Measurements from ENCODE around the gene PTPRD. TPM values are rescaled to one million over a fixed set of nuclear protein-coding genes. Genes with fewer than 3 reads are reported as not detected.

The PTPRD gene
- polyA plus RNA-seq, 1 experiment, result 0.39 TPM

DNA sequence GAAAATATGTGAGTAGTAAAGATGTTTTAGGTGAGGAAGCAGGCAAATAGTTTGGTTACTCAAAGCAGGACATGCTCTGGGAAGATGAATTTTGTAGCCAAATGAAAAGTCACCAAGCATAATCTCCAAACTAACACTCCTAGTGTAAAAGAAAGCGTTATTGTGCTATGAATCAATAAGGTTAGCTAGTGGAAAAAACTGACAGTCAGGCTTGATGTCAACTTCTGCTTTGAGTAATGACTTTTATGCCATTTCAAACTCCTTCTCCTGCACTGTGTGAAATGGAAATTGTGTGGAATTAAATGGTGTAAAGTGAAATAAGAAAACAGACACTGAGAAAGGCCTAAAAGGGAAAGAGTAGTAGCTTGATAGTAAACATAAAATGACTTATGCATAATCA lies 2176.0 kb downstream of the PTPRD start:
- no peak for DNase-seq (ENCODE audit: low read depth)
- ChIA-PET CTCF (no interaction called here), POLR2A (no interaction called here)
- TF ChIP-seq, protein P1, sequence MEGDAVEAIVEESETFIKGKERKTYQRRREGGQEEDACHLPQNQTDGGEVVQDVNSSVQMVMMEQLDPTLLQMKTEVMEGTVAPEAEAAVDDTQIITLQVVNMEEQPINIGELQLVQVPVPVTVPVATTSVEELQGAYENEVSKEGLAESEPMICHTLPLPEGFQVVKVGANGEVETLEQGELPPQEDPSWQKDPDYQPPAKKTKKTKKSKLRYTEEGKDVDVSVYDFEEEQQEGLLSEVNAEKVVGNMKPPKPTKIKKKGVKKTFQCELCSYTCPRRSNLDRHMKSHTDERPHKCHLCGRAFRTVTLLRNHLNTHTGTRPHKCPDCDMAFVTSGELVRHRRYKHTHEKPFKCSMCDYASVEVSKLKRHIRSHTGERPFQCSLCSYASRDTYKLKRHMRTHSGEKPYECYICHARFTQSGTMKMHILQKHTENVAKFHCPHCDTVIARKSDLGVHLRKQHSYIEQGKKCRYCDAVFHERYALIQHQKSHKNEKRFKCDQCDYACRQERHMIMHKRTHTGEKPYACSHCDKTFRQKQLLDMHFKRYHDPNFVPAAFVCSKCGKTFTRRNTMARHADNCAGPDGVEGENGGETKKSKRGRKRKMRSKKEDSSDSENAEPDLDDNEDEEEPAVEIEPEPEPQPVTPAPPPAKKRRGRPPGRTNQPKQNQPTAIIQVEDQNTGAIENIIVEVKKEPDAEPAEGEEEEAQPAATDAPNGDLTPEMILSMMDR (IDR thresholded peaks at IDR 0.05; ENCODE audit: insufficient read depth, low read depth, low read length), result no peak
- Histone ChIP-seq H3K4me3 (ENCODE audit: low read depth, low read length) (no peak overlapping the region), H3K36me3 (ENCODE audit: control insufficient read depth, insufficient read depth, low read length) (no peaks in the 10 kb centered on the region), H3K27me3 (ENCODE audit: control insufficient read depth, insufficient read depth, low read length) (no peaks in the 10 kb centered on the region)

DNA sequence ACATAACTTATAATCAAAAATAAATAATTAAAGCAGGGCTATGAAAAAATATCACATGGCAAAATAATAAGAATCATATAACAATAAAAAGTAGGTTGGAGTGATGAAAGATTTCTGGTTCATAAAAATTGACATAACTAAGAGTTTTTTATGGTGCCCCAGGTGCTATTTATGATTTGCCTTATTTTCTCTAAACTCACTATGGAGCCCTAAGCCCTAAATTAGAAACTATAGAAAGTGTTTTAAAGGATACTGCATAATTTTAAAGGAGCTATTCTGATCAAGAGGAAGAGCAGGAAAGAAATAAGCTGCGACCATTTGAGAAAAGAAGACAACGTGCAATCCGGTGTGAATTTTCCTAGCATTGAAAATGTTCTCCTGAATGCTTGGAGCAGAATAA lies 2178.2 kb downstream of the PTPRD start:
- Histone ChIP-seq H3K36me3 (ENCODE audit: control insufficient read depth, insufficient read depth, low read length) (no peaks in the 10 kb centered on the region), H3K27me3 (ENCODE audit: control insufficient read depth, insufficient read depth, low read length) (no peaks in the 10 kb centered on the region), H3K4me3 (ENCODE audit: low read depth, low read length) (no peak overlapping the region)
- TF ChIP-seq, protein P1 (IDR thresholded peaks at IDR 0.05; ENCODE audit: insufficient read depth, low read depth, low read length), result no peak
- no peak for DNase-seq (ENCODE audit: low read depth)
- POLR2A ChIA-PET, result no interaction called here
- CTCF ChIA-PET, result no interaction called here

DNA sequence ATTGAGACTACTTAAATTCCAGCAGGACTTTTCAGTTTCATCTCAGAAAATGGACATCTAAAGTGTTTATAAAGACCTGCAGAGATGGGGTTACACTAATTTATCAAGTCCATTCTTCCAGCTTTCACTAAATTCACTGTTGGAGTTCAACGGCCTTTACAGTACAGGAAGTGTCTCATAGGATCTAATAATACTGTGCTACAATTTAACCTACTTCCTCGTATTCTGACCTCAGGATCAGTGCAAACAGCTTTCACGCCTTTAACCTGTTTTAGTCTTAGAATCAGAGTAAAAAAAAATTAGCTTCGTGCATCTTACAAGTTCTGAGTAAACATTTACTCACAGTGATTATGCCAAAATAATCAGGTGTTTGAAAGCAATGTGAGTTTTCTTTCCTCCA lies 2180.6 kb downstream of the PTPRD start:
- TF ChIP-seq, protein P1 (IDR thresholded peaks at IDR 0.05; ENCODE audit: insufficient read depth, low read depth, low read length), result no peak
- Histone ChIP-seq H3K4me3 (ENCODE audit: low read depth, low read length) (no peak overlapping the region), H3K36me3 (ENCODE audit: control insufficient read depth, insufficient read depth, low read length) (no peaks in the 10 kb centered on the region), H3K27me3 (ENCODE audit: control insufficient read depth, insufficient read depth, low read length) (no peaks in the 10 kb centered on the region)
- POLR2A ChIA-PET, result no interaction called here
- no peak for DNase-seq (ENCODE audit: low read depth)
- CTCF ChIA-PET, result no interaction called here

DNA sequence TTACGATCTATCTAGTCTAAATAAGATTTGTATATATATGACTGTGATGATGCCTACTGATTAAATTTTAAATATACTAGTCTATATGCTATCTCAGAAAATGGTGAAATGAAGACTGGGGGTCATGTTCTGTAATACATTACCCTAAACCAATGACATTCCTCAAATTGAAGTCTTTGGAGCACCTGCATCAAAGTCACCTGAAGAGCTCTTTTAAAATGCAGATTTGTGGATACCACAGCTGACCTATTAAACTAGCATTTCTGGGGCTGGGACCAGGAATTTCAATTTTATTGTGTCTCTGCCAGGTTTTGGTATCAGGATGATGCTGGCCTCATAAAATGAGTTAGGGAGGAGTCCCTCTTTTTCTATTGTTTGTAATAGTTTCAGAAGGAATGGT lies 2181.3 kb downstream of the PTPRD start:
- Histone ChIP-seq H3K27me3 (ENCODE audit: control insufficient read depth, insufficient read depth, low read length) (no peaks in the 10 kb centered on the region), H3K36me3 (ENCODE audit: control insufficient read depth, insufficient read depth, low read length) (no peaks in the 10 kb centered on the region), H3K4me3 (ENCODE audit: low read depth, low read length) (no peak overlapping the region)
- DNase-seq (ENCODE audit: low read depth), result no peak
- ChIA-PET POLR2A (no interaction called here), CTCF (no interaction called here)
- TF ChIP-seq, protein P1 (IDR thresholded peaks at IDR 0.05; ENCODE audit: insufficient read depth, low read depth, low read length), result no peak

DNA sequence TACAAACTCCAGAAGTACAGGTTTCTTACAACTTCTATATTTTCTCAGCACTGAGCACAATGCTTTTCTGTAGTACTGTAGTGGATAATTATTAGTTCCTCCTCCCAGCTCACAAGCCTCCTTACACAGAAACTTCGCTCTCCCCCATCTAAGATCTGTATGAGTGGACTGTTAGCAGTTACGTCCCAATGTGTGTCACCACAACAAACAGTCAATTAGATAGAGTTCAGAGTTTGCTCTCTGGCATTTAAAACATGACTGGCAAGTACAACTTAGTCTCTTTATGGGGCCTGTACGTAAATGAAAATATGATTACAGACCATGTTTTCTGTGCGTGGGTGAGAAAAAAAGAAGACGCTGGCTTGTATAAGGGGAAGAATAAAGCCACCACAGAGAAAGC lies 2181.9 kb downstream of the PTPRD start:
- TF ChIP-seq, protein P1 (IDR thresholded peaks at IDR 0.05; ENCODE audit: insufficient read depth, low read depth, low read length), result no peak
- H3K4me3 ChIP-seq (ENCODE audit: low read depth, low read length), result no peak overlapping the region
- CTCF ChIA-PET, result no interaction called here
- H3K27me3 ChIP-seq (ENCODE audit: control insufficient read depth, insufficient read depth, low read length), result no peaks in the 10 kb centered on the region
- DNase-seq (ENCODE audit: low read depth), result no peak
- no peaks in the 10 kb centered on the region for H3K36me3 ChIP-seq (ENCODE audit: control insufficient read depth, insufficient read depth, low read length)
- POLR2A ChIA-PET, result no interaction called here
